GM18502 (cell line): ENCODE results near the gene PBX3.

Source experiments
- ATAC-seq: cut with Tn5 transposase; IDR thresholded peaks from one replicate; pipeline ENCODE4 v1.9.1; 2021; ENCODE audit warnings: mild to moderate bottlenecking; ENCODE audit not compliant: unreplicated experiment, poor library complexity

The PBX3 gene

GRCh38 chr9:125747765-125748445, 732 bp downstream of the PBX3 start:
- no peak for ATAC-seq

GRCh38 chr9:125748446-125749099, 1.4 kb downstream of the PBX3 start:
- ATAC-seq: no peak

DNA sequence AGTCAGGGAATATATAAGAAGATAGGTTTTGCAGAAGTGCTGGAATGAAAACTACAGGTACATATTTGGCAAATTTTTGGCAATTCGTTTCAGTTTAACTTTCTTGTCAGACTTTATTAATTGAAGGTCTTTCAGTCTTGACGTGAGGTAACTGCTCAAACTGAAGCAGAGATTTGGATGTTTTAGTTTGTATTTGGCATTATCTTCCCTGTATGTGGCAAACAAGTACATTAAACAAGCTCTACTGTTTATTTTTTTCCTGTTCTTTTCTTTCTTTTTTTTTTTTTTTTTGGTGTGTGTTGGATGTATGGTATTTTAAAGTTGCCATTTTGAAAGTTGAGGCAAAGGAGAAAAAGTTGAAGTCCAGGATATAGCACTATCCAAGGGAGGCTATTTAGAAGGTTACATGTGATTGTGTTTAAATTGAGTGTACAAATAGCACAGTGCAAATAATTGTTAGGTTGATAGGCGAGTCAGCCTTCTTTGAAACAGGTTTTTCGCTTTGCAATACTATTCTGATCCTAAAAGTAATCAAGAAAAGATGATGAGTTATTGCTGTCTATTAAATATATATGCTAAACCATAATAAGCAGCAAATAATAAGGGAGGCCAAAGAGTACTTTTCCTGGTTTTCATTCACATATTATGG, 2.2 kb downstream of the PBX3 start:
- ATAC-seq: no peak

GRCh38 chr9:125749951-125750626, 2.9 kb downstream of the PBX3 start:
- no peak for ATAC-seq

GRCh38 chr9:125750627-125751011, 3.4 kb downstream of the PBX3 start:
- no peak for ATAC-seq

- no peak for ATAC-seq
These were observed 5.0 kb downstream of the PBX3 start for GRCh38 chr9:125752070-125752628.

DNA sequence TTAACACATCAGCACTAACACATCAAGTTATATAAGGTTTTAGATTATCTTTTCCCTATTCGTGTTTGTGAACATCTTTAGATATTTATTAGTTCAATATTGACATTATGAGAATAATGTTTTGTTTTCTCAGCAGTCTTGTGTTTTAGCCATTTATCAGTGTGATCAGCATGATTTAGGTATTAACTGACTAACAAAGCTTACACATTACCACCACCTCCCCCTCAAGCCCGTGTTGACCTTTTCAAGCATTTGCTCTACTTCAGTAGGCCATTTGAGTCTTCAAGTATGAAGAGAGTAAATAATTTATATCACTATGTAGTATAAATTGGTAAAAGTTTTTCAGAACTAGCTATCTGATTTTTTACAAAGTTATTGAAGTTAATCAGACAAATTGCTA, 6.9 kb downstream of the PBX3 start:
- no peak for ATAC-seq

GRCh38 chr9:125755340-125755739, 8.2 kb downstream of the PBX3 start:
- ATAC-seq: no peak

GRCh38 chr9:125756518-125756917, 9.3 kb downstream of the PBX3 start:
- ATAC-seq: no peak

GRCh38 chr9:125757834-125758233, 10.7 kb downstream of the PBX3 start:
- no peak for ATAC-seq

DNA sequence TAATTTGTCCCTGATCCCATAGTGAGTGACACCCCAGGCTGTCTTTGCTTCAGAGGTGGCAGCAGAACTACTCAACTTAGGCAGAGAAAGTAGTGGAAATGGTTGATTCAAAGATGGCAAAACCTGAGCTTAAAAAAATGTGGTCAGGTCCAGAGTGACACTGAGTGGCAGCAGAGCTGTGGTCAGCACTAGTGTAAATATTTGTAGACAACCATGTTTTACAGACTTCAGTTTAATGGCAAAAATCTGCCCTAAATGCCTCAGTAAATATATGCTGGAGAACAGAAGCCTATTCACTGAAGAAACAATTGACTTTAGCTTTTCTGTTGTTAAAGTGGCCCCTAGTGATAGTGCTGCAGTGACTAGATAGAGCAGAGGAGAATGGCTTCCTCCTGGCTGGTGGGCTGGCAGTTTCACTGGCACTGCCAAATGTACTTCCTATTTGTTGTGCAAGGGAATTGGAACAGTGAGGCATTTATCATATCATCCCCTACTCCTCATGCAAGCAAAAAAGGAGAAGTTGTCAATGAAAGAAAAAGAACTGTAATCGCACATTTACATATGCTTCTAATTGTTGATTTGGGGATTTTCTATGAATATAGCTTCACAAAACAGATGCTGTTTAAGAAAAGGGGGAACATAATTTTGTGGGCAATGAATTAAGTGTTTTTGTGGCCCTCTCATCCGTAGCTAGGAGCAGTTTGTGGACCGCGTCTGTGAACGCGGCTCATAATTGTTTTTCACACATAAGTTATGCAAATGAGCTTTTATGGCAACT, 12.0 kb downstream of the PBX3 start:
- ATAC-seq: no peak

GRCh38 chr9:125759764-125760129, 12.6 kb downstream of the PBX3 start:
- ATAC-seq: no peak

DNA sequence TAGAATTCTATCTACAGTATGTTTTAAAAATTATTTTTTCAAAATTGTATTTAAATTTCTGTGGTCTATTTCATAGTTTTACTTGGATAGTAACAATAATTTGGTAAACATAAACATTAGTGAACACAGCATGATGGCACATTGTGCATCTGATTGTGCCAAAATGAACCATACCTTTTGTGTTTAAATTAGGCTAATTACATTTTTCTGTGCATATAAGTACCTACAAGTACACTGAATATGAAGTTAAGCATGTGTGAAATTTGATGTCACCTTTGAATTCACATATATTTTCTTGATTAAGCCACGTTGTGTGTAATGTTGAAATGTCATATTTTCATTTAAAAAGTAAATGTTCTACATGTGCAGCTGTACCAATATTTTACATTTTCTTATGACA, 13.4 kb downstream of the PBX3 start:
- no peak for ATAC-seq

GRCh38 chr9:125761676-125762450, 14.7 kb downstream of the PBX3 start:
- ATAC-seq: no peak

GRCh38 chr9:125763394-125763801, 16.2 kb downstream of the PBX3 start:
- ATAC-seq: no peak

DNA sequence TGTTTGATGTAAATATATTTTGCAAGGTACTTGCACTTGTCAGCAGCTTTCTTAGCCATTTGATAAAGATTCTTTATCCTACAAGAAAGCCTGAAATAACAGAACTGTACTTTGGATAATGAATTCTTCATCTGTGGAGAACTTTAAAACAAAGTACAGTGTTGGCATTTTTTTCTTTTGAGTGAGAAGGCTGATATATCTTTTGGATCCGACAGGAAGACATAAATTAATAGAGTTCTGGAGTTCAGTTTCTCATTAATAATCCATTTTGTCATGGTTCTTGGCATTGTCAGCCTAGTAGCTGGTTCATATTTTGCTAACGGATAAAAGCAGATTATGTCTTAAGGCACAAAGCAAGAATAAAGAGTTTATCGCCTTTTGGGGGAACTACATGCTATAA, 17.0 kb downstream of the PBX3 start:
- no peak for ATAC-seq

DNA sequence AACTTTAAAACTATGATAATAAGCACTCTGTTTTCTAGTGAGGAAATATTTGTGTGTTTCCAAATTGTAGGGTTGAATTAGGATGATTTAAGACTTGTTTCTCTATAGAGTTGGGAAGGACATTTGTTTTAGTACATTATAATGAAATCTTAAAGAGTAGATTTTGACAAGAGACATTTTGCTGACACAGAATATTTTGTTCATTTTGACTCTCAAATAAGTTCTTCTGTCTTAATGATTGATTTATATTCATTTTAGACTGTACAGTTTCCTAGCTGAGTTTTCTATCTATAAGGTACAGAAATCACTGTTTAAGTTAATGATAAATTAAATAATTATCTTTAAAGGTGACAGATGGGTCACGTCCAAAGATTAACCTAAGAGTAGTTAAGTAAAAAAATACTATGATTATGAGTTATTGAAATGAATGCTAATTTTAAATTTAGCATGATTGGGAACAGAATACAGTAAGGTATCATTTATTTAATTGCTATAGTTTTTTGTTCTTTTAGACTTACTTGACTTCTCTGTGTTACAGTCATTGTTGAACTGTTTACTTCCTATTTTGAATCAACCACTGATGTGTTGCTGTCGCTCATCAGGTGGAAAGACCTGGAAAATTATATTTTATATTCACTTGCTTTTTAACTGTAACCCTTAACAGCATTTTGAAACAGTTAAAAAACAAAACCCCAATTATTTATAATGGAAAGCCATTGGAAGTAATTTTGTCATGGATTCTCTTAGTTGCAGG, 19.5 kb downstream of the PBX3 start:
- ATAC-seq: no peak

DNA sequence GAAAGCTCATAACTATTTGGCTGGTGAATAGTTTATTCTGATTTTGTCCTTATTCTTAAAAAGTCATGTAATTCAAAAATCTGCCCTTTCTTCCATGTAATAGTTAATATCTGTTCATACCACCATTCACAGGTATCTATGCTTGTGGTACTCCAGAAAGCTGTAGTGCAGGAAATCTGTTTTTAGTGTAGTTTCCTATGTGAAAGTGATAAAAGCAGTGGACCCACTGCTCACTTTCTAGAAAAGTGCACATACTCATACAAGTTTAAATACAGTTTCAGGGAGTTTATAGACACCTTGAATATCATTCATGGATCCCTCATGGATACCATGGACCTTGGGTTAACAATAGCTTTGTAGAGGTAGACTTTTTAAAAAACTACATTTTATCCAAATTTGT, 20.2 kb downstream of the PBX3 start:
- peak; percentile 56 for ATAC-seq

DNA sequence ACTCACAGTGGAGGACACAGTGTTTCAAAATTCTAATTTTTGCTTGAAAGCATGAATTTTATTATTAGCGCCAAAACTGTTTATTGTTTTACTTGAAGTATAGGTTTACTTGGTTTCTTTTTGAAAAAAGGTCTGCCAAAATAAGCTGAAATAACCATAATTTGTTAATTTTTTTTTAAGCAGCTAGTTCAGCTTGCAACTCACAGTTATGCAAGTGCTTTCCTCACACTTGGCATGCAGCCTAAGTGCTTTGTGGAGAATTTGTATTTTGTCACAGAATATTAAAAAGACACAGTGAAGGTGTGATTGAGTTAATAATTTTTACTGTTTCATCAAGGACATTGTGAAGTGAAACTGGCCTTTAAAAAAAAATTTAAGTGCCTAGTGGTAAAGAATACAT, 21.6 kb downstream of the PBX3 start:
- no peak for ATAC-seq
